ENCODE measurements around the gene FARS2.

The FARS2 gene

DNA sequence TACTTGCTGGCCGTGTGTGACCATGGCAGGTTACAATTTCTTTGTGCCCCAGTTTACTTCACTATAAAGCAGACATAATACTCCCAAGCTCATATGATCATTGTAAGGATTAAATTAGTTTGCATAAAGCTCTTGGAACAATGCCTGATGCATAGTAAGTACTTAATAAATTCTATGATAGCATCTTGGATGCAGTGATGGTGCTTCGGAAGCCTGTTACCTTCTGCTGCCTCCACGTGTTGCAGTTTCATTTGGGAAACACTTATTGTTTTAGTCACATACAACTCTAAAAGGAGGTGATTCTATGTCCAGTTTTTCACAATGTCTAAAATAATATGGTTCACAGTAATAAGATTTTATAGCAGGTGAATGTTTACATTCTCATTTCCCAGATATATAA, 401.5 kb downstream of the FARS2 start:
- no peak overlapping the region for H2AFZ ChIP-seq (ENCODE audit: low read depth, low read length)
- peaks cover 16% of the 10 kb centered on the region for H3K4me1 ChIP-seq (ENCODE audit: insufficient read depth, low read length)
- no peaks in the 10 kb centered on the region for H3K9me3 ChIP-seq (ENCODE audit: low read length)
- no peak overlapping the region for H3K4me3 ChIP-seq (ENCODE audit: low read length)
- no peaks in the 10 kb centered on the region for H3K27me3 ChIP-seq (ENCODE audit: insufficient read depth, low read length)
- no peaks in the 10 kb centered on the region for H3K36me3 ChIP-seq (ENCODE audit: insufficient read depth, low read length)

DNA sequence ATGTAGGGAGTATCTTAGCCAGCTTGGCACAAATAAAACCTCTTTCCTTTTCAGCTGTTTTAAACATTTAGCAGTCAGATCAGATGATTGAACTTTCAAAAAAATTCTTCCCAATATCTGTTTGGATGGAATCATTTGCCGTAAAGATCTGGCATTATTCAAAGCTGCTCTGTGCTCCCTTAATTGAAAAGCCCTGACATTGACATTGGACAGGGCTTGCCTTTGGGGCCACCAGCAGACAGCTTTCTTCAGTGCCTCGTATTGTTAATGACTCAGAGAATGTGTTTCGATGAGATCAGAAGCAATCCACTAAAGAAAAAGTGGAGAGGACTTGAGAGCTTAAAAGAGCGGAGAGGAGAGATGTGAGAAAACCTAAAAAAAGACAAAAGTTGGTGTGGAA, 401.9 kb downstream of the FARS2 start:
- Histone ChIP-seq H3K4me1 (ENCODE audit: insufficient read depth, low read length) (peaks cover 16% of the 10 kb centered on the region), H3K36me3 (ENCODE audit: insufficient read depth, low read length) (no peaks in the 10 kb centered on the region), H3K4me3 (ENCODE audit: low read length) (no peak overlapping the region), H3K9me3 (ENCODE audit: low read length) (no peaks in the 10 kb centered on the region), H3K27me3 (ENCODE audit: insufficient read depth, low read length) (no peaks in the 10 kb centered on the region), H2AFZ (ENCODE audit: low read depth, low read length) (no peak overlapping the region)

DNA sequence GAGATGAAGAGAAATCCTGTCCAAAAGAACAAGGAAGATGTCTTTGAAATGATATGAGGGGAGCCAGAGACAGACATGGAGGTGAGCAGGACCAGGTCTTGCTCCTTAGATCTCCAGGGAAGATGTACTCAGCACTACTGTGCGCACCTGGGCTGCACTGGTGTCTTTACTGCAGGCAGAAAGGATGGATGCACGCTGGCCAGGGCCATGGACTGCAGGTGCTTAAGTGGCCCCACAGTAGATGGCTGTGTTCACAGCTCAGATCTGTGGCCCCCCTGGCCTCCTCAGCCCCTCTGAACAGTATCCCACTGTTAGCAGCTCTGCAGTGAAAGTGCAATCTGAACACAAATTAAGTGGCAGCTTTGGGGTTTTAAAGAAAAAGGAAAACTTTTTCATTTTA, 402.4 kb downstream of the FARS2 start:
- Histone ChIP-seq H3K27me3 (ENCODE audit: insufficient read depth, low read length) (no peaks in the 10 kb centered on the region), H3K36me3 (ENCODE audit: insufficient read depth, low read length) (no peaks in the 10 kb centered on the region), H2AFZ (ENCODE audit: low read depth, low read length) (no peak overlapping the region), H3K9me3 (ENCODE audit: low read length) (no peaks in the 10 kb centered on the region), H3K4me3 (ENCODE audit: low read length) (no peak overlapping the region), H3K4me1 (ENCODE audit: insufficient read depth, low read length) (peaks cover 15% of the 10 kb centered on the region)

DNA sequence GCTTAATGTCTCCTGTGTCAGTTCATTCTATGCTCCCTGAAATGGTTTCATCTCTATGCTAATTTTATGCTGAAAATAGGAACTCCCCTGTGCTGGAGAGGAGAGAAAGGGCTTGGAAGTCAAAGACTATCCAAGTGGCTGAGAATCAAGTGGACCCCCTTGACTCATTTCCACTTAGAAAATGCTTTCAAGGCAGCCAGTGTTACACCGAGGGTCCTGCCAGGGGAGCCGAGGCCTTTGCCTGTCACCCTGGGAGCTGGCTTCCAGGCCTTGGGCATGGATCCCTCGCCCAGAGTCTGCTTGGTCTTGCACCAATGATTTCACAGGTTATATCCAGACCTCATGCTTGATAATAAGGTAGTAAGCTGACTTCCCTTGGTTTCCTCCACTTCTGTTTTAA, 402.8 kb downstream of the FARS2 start:
- Histone ChIP-seq H3K36me3 (ENCODE audit: insufficient read depth, low read length) (no peaks in the 10 kb centered on the region), H2AFZ (ENCODE audit: low read depth, low read length) (no peak overlapping the region), H3K4me3 (ENCODE audit: low read length) (no peak overlapping the region), H3K4me1 (ENCODE audit: insufficient read depth, low read length) (peaks cover 11% of the 10 kb centered on the region), H3K27me3 (ENCODE audit: insufficient read depth, low read length) (no peaks in the 10 kb centered on the region), H3K9me3 (ENCODE audit: low read length) (no peaks in the 10 kb centered on the region)

DNA sequence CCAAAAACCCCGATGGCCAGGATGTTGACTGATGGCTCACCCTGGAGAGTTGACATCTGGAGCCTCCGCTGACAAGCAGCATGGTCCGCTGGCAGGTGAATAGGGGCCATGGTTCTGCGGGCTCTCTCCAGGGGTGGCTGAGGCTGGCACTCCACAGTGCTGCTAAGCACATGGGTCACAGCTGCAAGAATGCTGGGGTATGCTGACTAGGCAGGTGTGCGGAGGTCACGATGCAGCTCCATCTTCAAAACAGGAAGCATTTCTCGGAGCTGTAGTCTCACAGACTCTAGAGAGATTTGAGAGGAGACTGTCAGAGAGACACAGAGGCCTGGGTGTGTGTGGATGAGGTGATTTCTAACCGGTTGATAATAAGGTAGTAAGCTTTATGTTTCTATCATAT, 403.9 kb downstream of the FARS2 start:
- no peaks in the 10 kb centered on the region for H3K27me3 ChIP-seq (ENCODE audit: insufficient read depth, low read length)

DNA sequence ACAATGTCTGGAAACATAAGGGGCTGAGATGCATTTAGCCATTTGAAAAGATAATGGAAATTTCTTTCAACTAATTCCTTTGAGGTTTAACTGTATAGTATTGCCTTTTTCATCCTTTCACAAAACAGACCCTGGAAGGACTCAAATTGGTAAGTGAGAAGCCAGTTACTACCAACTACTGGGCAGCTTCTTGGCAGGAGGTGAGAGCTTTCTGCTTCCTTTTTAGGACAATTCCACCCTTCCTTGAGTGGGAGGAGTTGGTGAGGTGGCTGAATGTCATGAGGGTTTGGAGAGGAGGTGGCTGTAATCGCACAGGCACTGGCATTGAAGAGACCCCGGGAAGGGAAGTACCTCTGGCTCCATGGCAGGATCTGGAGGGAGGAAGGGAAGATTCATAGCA, 404.4 kb downstream of the FARS2 start:
- Histone ChIP-seq H3K4me1 (ENCODE audit: insufficient read depth, low read length) (peaks cover 14% of the 10 kb centered on the region), H3K9me3 (ENCODE audit: low read length) (no peaks in the 10 kb centered on the region), H3K27me3 (ENCODE audit: insufficient read depth, low read length) (no peaks in the 10 kb centered on the region), H2AFZ (ENCODE audit: low read depth, low read length) (no peak overlapping the region), H3K4me3 (ENCODE audit: low read length) (no peak overlapping the region), H3K36me3 (ENCODE audit: insufficient read depth, low read length) (no peaks in the 10 kb centered on the region)

More for the DNA sequence above, 403.9 kb downstream of the FARS2 start:
- Histone ChIP-seq H3K36me3 (ENCODE audit: insufficient read depth, low read length) (no peaks in the 10 kb centered on the region), H3K9me3 (ENCODE audit: low read length) (no peaks in the 10 kb centered on the region), H3K4me1 (ENCODE audit: insufficient read depth, low read length) (peaks cover 9% of the 10 kb centered on the region), H2AFZ (ENCODE audit: low read depth, low read length) (no peak overlapping the region), H3K4me3 (ENCODE audit: low read length) (no peak overlapping the region)

DNA sequence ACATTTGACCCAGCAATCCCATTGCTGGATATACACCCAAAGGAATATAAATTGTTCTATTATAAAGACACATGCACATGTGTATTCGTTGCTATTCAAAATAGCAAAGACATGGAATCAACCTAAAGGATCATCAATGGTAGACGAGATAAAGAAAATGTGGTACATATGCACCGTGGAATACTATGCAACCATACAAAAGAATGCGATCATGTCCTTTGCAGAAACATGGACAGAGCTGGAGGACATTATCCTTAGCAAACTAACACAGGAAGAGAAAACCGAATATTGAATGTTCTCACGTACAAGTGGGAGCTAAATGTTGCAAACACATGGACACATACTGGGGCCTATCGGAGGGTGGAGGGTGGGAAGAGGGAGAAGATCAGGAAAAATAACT, 405.4 kb downstream of the FARS2 start:
- no peaks in the 10 kb centered on the region for H3K27me3 ChIP-seq (ENCODE audit: insufficient read depth, low read length)
- peaks cover 24% of the 10 kb centered on the region for H3K4me1 ChIP-seq (ENCODE audit: insufficient read depth, low read length)
- no peak overlapping the region for H3K4me3 ChIP-seq (ENCODE audit: low read length)
- H3K9me3 ChIP-seq (ENCODE audit: low read length) = no peaks in the 10 kb centered on the region
- no peak overlapping the region for H2AFZ ChIP-seq (ENCODE audit: low read depth, low read length)
- H3K36me3 ChIP-seq (ENCODE audit: insufficient read depth, low read length) = no peaks in the 10 kb centered on the region

DNA sequence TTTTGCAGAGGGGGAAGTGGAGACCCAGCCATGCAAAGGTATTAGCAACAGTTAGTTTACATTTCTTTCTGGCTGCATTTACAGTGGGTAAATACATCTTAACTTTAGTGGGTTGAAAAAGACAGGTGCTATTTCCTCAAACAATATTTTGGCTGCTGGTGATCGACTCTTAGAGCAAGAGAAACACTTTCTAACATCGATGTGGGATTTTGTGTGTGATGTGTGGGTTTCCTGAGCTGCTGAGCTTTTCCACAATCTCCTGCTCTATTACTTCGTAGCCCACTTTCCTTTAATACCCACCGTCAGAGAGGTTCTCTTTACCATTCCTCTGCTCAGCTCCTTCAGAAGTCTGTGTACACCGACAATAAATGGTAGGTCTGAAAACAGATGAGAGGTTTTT, 406.4 kb downstream of the FARS2 start:
- H2AFZ ChIP-seq (ENCODE audit: low read depth, low read length) = no peak overlapping the region
- no peaks in the 10 kb centered on the region for H3K27me3 ChIP-seq (ENCODE audit: insufficient read depth, low read length)
- no peaks in the 10 kb centered on the region for H3K9me3 ChIP-seq (ENCODE audit: low read length)
- no peak overlapping the region for H3K4me3 ChIP-seq (ENCODE audit: low read length)
- H3K36me3 ChIP-seq (ENCODE audit: insufficient read depth, low read length) = no peaks in the 10 kb centered on the region
- peaks cover 30% of the 10 kb centered on the region for H3K4me1 ChIP-seq (ENCODE audit: insufficient read depth, low read length)

DNA sequence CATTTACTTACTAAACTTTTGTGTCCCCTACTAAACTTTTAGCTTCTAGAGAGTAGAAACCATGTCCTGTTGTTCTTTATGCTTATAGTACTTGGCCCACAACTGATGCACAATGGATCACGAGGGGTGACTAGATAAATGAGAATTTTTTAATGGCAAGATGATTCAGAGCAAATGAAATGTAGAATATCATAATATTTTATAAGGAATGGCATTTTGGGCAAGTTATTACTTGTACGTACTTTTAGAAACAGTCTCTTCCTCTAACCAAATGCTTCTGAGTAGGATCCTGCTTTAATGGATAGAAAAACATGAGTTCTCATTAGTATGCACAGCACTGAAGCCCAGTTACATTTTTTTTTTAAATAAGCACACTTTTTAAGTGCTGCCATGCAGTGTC, 409.1 kb downstream of the FARS2 start:
- no peaks in the 10 kb centered on the region for H3K36me3 ChIP-seq (ENCODE audit: insufficient read depth, low read length)
- no peaks in the 10 kb centered on the region for H3K9me3 ChIP-seq (ENCODE audit: low read length)

DNA sequence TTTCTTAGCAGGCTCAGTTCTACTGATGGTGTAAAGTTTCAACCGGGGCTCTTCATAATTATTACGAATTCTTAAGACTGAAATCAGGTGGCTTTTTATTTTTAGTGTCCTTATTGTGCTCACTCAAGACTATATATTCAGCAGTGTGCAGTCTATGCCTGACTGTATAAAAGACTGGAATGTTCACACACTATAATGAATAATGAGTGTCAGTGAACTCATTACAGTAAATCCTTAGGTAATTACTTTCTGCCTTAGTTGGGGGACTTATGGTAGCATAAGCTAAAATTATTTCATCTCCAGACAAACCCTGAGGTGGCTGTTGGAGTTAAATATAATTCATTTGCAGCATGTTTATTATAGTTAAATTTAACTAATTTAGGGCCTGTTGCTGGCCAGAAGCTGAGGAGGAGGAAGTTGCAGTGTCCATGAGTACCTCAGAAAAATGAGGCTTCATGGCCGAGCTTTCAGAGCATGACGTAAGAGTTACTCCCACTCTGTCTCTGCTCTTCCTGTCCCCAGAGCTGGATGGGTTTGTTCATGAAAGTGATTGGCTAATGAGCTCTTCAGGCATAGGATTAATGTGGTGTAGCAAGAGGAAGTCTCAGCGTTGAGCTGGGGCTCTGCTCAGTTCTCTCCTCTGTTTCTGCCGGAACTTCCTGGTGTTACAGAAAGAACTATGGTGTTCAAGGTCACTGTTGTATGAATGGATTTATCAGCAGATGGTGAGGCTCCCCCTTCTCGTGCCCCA, 409.7 kb downstream of the FARS2 start:
- no peaks in the 10 kb centered on the region for H3K9me3 ChIP-seq (ENCODE audit: low read length)
- peaks cover 21% of the 10 kb centered on the region for H3K4me1 ChIP-seq (ENCODE audit: insufficient read depth, low read length)
- no peak overlapping the region for H3K4me3 ChIP-seq (ENCODE audit: low read length)
- no peak overlapping the region for H2AFZ ChIP-seq (ENCODE audit: low read depth, low read length)
- H3K36me3 ChIP-seq (ENCODE audit: insufficient read depth, low read length) = no peaks in the 10 kb centered on the region
- no peaks in the 10 kb centered on the region for H3K27me3 ChIP-seq (ENCODE audit: insufficient read depth, low read length)

More for the DNA sequence above, 409.1 kb downstream of the FARS2 start:
- H3K4me3 ChIP-seq (ENCODE audit: low read length) = no peak overlapping the region
- H2AFZ ChIP-seq (ENCODE audit: low read depth, low read length) = no peak overlapping the region
- H3K27me3 ChIP-seq (ENCODE audit: insufficient read depth, low read length) = no peaks in the 10 kb centered on the region
- H3K4me1 ChIP-seq (ENCODE audit: insufficient read depth, low read length) = peaks cover 21% of the 10 kb centered on the region

DNA sequence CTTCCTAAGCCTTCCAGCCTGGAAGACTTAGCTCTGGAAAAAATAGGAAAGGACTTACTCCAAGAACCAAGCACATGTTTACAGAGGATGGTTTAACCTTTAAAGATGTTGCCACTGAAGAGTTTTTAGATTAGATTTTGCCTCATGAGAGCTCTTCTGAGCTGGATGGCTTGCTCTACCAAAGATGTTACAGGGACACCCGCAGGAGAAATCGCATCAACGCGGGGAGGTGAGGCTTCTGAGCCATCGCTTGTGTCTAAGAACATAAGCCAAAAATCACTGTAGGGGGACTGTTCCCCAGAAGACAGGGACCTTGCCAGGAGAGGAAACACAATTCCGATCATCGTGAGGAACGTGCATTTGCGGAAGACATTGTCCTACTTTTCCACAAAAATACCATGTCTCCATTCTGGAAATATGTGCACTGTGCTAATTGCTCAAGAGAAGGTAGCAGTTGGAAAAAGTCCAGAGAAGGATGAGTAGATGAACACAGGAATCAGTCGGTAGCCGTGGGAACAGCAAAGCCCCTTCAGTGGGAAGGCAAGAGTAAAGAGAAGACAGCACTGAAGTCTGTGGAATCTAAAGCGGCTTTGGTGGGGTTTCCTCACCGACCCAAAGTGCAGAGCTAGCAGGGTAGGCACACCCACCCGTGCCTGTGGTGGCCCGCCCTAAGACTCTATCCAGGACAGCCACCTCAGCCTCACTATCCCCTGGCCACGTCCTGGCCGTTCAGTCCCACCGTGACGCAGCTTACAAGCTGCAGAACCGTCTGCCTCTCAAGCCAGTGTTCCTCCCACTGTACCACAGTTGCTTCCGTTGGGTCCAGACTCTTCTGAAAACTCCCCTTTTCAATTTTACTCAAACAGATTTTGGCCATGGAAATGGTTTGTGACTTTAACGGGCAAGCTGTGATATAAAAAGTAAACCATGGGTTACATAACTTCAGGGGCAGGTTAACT, 410.6 kb downstream of the FARS2 start:
- H2AFZ ChIP-seq (ENCODE audit: low read depth, low read length) = no peak overlapping the region
- no peaks in the 10 kb centered on the region for H3K36me3 ChIP-seq (ENCODE audit: insufficient read depth, low read length)
- H3K9me3 ChIP-seq (ENCODE audit: low read length) = no peaks in the 10 kb centered on the region
- no peak overlapping the region for H3K4me3 ChIP-seq (ENCODE audit: low read length)
- no peaks in the 10 kb centered on the region for H3K27me3 ChIP-seq (ENCODE audit: insufficient read depth, low read length)
- H3K4me1 ChIP-seq (ENCODE audit: insufficient read depth, low read length) = peaks cover 21% of the 10 kb centered on the region

DNA sequence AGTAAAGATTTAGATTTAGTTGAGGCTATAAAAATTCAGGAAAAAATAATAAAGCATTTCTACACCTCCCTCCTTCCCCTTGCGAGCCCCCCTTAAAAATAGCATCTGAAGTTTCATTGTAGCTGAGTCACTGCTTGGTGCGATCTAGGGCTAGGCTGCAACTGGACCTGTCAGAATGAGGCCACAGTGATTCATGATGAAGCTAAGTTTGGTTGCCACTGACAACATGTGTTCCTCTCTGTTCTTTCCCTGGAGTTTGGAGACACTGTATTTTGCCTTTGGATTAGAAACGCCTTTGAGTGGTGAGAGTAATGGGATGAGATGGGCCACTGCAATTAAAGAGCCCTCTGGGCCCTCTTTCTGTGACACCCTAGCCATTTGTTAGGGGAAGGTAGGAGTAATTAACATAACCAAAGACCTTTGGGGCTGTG, 411.3 kb downstream of the FARS2 start:
- Histone ChIP-seq H3K9me3 (ENCODE audit: low read length) (no peaks in the 10 kb centered on the region), H3K27me3 (ENCODE audit: insufficient read depth, low read length) (no peaks in the 10 kb centered on the region), H3K4me3 (ENCODE audit: low read length) (no peak overlapping the region), H3K4me1 (ENCODE audit: insufficient read depth, low read length) (peaks cover 21% of the 10 kb centered on the region), H2AFZ (ENCODE audit: low read depth, low read length) (no peak overlapping the region), H3K36me3 (ENCODE audit: insufficient read depth, low read length) (no peaks in the 10 kb centered on the region)

DNA sequence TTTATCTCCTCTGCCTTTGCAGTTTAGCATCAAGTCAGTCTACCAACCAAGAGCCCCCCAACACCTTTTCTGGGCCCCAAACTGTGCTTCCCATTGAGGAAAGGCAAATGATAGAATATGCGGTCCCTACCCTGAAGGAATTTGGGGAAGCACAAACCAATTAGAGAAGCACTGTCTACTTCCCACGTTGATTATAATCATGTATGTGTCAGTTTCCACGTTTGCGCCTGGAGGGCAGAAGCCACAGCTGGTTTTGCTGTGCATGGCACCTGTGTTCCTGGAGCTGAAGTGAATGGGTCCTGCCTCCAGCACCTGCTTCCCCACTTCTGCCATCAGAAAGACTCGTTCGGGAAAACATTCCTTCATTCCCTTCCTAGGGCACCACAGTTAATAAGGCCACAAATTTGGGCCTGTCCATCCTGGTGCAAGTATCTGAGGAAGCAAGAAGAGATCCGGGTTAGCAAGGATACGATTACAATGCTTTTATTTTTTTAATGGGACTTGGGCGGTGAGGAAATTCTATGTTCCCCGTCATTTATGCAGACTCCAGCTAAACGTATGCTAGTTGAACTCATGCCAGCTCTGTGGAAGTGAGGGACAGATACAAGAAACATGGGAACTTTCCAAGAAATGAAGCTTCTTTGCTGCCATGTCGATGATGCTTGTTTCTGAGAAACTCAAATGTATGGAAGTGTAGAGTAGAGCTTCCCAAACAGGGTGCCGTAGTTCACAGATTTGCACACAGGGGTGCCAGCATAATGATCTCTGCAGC, 411.9 kb downstream of the FARS2 start:
- Histone ChIP-seq H3K36me3 (ENCODE audit: insufficient read depth, low read length) (no peaks in the 10 kb centered on the region), H3K4me3 (ENCODE audit: low read length) (no peak overlapping the region), H3K9me3 (ENCODE audit: low read length) (no peaks in the 10 kb centered on the region), H3K4me1 (ENCODE audit: insufficient read depth, low read length) (peaks cover 21% of the 10 kb centered on the region), H3K27me3 (ENCODE audit: insufficient read depth, low read length) (no peaks in the 10 kb centered on the region), H2AFZ (ENCODE audit: low read depth, low read length) (no peak overlapping the region)

Data from neuron (in vitro differentiated cells).